CD4-positive, alpha-beta T cell treated with Interleukin-21 for 1 hour (primary cell): ENCODE data around the gene TIMMDC1.
A peak's percentile ranks its signal among the peaks of the same experiment; 100 is the strongest.
"Not testable (repeated sequence)": the region's sequence is repeated elsewhere in the genome, so short reads cannot be mapped to it uniquely, and the experiment has no call there.

ENCODE experiments used
- DNase-seq: peaks from one replicate; pipeline ENCODE4 v3.0.0-alpha.2; 2020

The TIMMDC1 gene

GRCh38 chr3:119557877-119558269 is 59.5 kb downstream of the TIMMDC1 start:
- DNase-seq, result no peak

GRCh38 chr3:119558626-119559317 is 60.4 kb downstream of the TIMMDC1 start:
- DNase-seq, result no peak

- DNase-seq, result peak; percentile 68
These were observed 61.2 kb downstream of the TIMMDC1 start, which contains the start of gene CD80 for GRCh38 chr3:119559441-119559963. Gene CD80 (minus strand): TSS chr3:119559614. CDS start chr3:119557728, 1,886 bp downstream.

- DNase-seq, result no peak
These were observed 61.8 kb downstream of the TIMMDC1 start for GRCh38 chr3:119560160-119560559.

GRCh38 chr3:119562307-119562961 is 64.1 kb downstream of the TIMMDC1 start:
- DNase-seq, result peak; percentile 70

GRCh38 chr3:119563334-119563733 is 65.0 kb downstream of the TIMMDC1 start:
- not testable (repeated sequence) for DNase-seq

- DNase-seq, result no peak
These were observed 70.8 kb downstream of the TIMMDC1 start for GRCh38 chr3:119569156-119569555.

GRCh38 chr3:119570229-119570628 is 71.9 kb downstream of the TIMMDC1 start:
- peak; percentile 29 for DNase-seq

- DNase-seq, result no peak
These were observed 72.9 kb downstream of the TIMMDC1 start for GRCh38 chr3:119571230-119571629.

GRCh38 chr3:119571688-119572087 is 73.3 kb downstream of the TIMMDC1 start:
- no peak for DNase-seq
